Measurements from ENCODE around the gene CD8B2.
"Not testable (repeated sequence)": the region's sequence is repeated elsewhere in the genome, so short reads cannot be mapped to it uniquely, and the experiment has no call there.

CD8B2 gene

DNA sequence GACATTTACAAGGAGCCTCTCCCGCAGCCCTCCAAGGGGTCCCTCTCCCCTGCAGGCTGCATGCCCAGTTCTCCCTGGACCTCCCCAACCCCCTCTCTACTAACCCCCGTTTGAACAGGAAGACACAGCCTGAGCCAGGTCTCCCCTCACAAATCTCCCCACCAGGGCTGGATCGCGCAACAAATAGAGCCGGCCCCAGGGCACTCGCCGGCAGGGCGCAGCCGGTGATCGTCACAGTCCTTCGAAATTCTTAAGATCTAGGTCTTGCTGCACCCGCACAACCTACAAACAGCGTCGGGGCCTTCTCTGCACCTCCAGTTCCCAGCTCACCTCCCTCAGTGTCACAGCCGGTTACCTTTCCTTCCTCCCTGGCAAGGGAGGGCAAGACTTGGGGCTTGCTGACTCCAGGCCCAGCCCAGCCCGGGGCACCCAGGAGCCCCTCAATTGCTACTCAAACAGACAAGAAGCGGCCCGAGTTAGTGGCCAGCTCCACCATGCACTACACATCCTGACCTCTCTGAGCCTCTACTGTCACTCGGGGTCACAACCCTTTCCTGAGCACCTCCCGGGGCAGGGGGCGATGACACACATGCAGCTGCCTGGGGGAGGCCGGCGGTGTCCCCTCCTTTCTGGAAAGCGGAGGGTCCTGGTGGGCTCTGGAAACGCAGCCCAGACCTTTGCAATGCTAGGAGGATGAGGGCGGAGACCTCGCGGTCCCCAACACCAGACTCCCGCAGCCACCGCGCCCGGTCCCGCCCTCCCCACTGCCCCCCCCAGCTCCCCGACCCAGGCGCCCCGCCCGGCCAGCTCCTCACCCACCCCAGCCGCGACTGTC lies at the start of gene CD8B2:
Gene CD8B2 (plus strand): TSS at position 814 of the 835 bp plus-strand sequence. CDS start 63 bp downstream, outside the sequence.
- not testable (repeated sequence) for DNase-seq (ENCODE audit: low spot score)

GRCh38 chr2:106461882-106462281 lies 25.3 kb upstream of the CD8B2 start:
- not testable (repeated sequence) for DNase-seq (ENCODE audit: low spot score)

DNA sequence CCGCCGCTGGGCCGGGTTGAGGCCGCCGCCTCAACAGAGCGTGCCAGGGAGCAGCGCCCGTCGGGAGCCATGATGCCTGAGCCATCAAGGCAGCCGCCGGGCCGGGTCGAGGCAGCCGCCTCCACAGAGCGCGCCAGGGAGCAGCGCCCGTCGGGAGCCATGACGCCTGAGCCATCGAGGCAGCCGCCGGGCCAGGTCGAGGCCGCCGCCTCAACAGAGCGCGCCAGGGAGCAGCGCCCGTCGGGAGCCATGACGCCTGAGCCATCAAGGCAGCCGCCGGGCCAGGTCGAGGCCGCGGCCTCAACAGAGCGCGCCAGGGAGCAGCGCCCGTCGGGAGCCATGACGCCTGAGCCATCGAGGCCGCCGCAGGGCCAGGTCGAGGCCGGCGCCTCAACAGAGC lies 19.6 kb upstream of the CD8B2 start:
- DNase-seq (ENCODE audit: low spot score), result not testable (repeated sequence)

GRCh38 chr2:106468107-106468506 lies 19.1 kb upstream of the CD8B2 start, which contains the start of gene RGPD3:
Gene RGPD3 (minus strand): TSS chr2:106468413. CDS start chr2:106468288, 125 bp downstream.
- not testable (repeated sequence) for DNase-seq (ENCODE audit: low spot score)

- DNase-seq (ENCODE audit: low spot score), result not testable (repeated sequence)
Observed at GRCh38 chr2:106470658-106471057, 16.5 kb upstream of the CD8B2 start.

GRCh38 chr2:106477647-106478046 lies 9.5 kb upstream of the CD8B2 start:
- not testable (repeated sequence) for DNase-seq (ENCODE audit: low spot score)

- DNase-seq (ENCODE audit: low spot score), result not testable (repeated sequence)
Observed at GRCh38 chr2:106479563-106479962, 7.6 kb upstream of the CD8B2 start.

DNA sequence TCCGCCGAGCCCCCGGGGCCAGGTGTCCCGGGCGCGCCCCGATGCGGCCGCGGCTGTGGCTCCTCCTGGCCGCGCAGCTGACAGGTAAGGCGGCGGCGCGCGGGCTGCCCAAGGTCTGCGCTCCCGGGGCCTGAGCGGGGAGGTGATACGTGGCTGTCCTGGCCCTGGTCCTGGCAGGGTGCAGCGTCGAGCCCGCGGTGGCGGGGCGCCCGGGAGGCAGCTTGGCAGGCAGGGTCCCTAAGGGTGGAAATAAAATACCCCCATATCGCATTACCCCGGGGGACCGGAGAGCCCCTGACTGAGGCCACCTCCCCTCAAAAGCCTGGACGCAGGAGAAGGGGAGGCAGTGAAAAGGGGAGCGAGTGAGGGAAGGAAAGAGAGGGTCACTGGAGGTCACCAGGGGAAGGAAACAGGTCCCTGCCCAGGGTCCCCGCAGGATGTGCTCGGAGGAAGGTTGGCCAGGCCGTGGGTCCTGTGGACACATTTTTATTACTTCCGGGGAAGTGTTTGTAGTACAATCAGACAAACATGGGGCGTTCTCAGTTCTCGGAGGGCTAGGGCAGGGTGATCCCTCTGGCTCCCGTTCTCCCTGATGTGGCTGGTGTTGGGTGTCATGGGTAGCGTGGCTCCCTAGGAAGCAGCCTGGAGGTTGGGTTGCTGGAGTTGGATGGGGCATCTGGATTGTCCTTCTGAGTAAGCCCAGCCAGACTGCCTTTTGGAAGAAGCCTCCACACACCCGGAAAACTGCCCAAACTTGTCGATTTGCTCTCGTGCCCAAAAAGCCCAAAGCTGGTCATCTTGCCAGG lies 425 bp downstream of the CD8B2 start:
- DNase-seq (ENCODE audit: low spot score), result not testable (repeated sequence)

- not testable (repeated sequence) for DNase-seq (ENCODE audit: low spot score)
Observed at GRCh38 chr2:106489701-106490100, 2.5 kb downstream of the CD8B2 start.

DNA sequence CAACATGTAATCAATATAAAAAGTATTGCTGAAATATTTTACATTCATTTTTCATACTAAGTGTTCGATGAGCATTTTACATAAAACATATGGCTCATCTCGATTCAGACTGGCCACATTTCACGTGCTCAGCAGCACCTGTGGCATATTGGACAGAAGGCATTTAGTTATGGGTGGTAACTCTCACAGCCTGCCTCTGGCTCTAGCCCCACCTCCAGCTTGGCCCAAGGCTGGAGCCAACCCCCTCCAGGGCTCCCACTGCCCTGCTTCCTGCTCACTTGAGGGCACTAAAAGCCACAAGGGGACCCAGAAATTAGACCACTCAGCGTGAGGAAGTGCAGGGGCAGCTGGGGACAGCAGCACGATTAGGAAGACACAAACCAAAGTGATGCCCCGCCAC lies 5.2 kb downstream of the CD8B2 start:
- not testable (repeated sequence) for DNase-seq (ENCODE audit: low spot score)

DNA sequence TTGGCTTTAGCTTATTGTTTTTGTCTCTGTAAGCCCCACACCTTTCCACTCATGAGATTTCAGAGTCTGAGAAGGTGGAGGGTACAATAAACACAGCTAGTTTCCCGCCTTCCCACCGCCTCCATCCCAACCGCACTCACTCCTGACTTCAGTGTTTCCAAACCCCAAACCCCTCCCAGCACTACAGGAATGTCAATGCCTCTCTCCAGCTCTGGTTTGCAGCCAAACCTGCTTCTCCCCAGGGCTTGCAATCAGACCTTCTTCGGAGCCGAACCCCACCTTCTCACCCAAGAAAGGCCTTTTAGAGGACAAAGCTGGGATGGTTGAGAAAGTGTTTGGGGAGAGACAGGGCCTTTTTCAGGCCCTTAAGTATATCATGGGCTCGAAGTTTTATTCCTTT lies 5.7 kb downstream of the CD8B2 start:
- not testable (repeated sequence) for DNase-seq (ENCODE audit: low spot score)

DNA sequence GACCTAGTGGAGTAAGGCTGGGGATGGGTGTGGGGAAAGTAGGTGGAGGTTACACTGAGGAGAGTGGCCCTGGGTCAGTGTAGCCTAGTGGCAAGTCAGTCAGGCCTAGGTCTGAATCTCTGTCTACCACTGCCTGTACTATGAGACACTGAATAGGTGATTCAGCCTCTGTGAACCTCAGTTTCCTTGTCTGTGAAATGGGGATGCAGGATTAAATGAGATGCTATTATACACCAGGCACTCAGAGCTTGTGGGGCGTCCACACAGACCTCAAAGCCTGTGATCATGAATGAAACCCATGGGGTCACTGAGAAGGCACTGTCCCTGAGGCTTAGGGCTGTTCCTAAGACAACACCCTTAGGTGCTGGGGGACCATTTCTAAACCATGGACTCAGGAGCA lies 11.4 kb downstream of the CD8B2 start:
- DNase-seq (ENCODE audit: low spot score), result not testable (repeated sequence)

DNA sequence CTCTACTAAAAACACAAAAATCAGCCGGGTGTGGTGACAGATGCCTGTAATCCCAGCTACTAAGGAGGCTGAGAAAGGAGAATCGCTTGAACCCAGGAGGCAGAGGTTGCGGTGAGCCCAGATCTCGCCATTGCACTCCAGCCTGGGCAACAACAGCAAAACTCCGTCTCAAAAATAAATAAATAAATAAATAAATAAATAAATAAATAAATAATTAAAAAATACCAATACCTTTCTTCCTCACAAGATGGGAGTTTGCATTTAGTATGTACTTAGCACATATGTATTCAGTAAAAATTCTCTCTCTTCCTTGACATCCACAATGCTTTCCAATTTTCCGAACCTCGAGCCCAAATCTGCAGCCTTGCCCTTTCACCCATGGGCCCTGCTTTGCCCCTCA lies 13.2 kb downstream of the CD8B2 start:
- DNase-seq (ENCODE audit: low spot score), result not testable (repeated sequence)

DNA sequence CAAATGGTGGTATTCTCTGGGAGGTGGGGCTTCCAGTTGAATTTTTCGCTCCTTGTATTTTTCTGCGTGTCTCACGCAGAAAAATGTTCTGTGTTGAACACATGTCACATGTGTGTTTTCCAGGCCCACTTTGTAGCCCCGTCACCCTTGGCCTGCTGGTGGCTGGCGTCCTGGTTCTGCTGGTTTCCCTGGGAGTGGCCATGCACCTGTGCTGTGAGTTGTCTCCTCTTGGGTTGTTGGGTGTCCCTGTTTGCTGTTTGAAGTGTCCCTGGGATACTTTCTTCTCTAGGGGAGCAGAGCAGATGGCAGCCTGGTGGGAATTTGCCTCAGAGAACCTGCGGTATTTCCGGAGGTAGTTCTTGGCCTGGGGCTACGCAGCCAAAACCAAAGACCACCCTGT lies 15.2 kb downstream of the CD8B2 start:
- DNase-seq (ENCODE audit: low spot score), result not testable (repeated sequence)

- DNase-seq (ENCODE audit: low spot score), result not testable (repeated sequence)
Observed at GRCh38 chr2:106504192-106504591, 17.0 kb downstream of the CD8B2 start.

GRCh38 chr2:106504787-106505186 lies 17.6 kb downstream of the CD8B2 start:
- not testable (repeated sequence) for DNase-seq (ENCODE audit: low spot score)

- DNase-seq (ENCODE audit: low spot score), result not testable (repeated sequence)
Observed at GRCh38 chr2:106506002-106506687, 19.0 kb downstream of the CD8B2 start.

GRCh38 chr2:106508660-106509373 lies 21.7 kb downstream of the CD8B2 start:
- not testable (repeated sequence) for DNase-seq (ENCODE audit: low spot score)

DNA sequence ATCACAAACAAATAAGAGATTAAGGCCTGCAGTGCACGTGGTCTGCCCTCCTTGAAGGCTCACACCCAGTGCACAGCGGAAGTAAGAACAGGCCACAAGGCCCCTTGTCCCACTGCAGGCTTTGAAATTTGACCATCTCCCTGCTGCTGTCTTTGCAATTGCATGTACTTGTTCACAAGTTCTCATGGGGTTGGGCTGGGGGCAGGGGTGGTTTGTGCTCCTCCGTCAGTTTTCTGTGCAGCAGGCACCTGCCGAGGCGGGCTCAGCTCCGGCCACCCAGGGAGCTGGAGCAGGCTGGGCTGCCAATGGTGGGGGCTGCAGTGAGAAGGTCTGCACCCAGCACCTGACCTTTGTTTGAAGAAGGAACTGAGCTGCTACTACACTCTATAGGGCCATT lies 22.2 kb downstream of the CD8B2 start:
- not testable (repeated sequence) for DNase-seq (ENCODE audit: low spot score)

- not testable (repeated sequence) for DNase-seq (ENCODE audit: low spot score)
Observed at GRCh38 chr2:106510791-106511190, 23.6 kb downstream of the CD8B2 start.

- DNase-seq (ENCODE audit: low spot score), result peak; percentile 25
Observed at GRCh38 chr2:106511476-106511901, 24.3 kb downstream of the CD8B2 start.
